Fibroblast of lung (primary cell): Measurements from ENCODE around the gene MGLL.

ENCODE experiments used
- CTCF ChIP-seq, 2 donors: IDR thresholded peaks in 1 of 2; conservative IDR thresholded peaks in 1 of 2; 1 replicate in 1 of 2; 2 replicates in 1 of 2; pipeline ENCODE4 v1.5.1; 2011 to 2012; ENCODE audit warnings: low read length in 2 of 2, control low read depth in 1 of 2, inconsistent platforms in 1 of 2, low read depth in 1 of 2, mild to moderate bottlenecking in 1 of 2
- EZH2 ChIP-seq: IDR thresholded peaks from 2 replicates; pipeline ENCODE4 v1.5.1; 2012; ENCODE audit warnings: low read length, control low read depth, mild to moderate bottlenecking; ENCODE audit errors: missing control alignments

- TF ChIP-seq CTCF (conservative IDR thresholded peaks at IDR 0.05 in 1 of 2, IDR thresholded peaks at IDR 0.05 in 1 of 2; ENCODE audit: low read depth in 1 of 2, low read length in 2 of 2) = no peak
- no peak for TF ChIP-seq EZH2
Observed at GRCh38 chr3:127827808-127828207, 5.5 kb upstream of the MGLL start.
